ENCODE measurements around the gene SPON1.

The SPON1 gene

GRCh38 chr11:14202251-14203196 lies 240.0 kb downstream of the SPON1 start:
- DNase-seq: no peak

- DNase-seq: no peak
These were observed 240.8 kb downstream of the SPON1 start for GRCh38 chr11:14203321-14203720.

- DNase-seq: no peak
These were observed 250.5 kb downstream of the SPON1 start for GRCh38 chr11:14212986-14213385.

GRCh38 chr11:14218728-14219127 lies 256.2 kb downstream of the SPON1 start:
- no peak for DNase-seq

DNA sequence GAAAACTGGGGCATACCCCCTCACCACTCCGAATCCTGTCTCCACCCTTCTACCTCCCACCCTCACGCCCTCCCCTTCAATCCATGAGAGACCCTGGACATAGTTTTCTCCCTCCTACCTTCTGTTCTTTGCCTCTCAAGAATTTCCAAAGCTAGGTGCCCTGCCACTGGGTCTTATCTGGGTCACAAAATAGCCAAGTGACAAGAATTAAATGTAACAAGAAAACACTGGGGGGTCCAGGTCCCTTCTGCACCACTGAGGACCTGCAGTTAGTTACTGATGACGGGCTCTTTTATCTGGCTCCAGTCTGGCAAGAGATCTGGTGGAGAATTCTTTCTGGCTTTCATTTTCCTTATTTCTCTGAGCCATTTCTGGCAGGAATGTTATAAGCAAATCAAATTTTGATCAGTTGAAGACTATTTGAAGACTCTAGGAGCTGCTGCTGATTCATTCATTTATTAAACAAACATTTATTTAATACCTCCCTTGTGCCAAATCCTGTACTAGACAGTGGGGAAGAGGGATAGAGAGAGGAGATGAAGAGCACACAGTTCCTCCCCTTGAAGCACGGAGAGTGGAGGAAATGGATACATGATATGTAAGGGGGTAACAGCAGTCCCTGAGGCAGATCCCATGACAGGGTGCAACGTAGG lies 261.2 kb downstream of the SPON1 start:
- no peak for DNase-seq

DNA sequence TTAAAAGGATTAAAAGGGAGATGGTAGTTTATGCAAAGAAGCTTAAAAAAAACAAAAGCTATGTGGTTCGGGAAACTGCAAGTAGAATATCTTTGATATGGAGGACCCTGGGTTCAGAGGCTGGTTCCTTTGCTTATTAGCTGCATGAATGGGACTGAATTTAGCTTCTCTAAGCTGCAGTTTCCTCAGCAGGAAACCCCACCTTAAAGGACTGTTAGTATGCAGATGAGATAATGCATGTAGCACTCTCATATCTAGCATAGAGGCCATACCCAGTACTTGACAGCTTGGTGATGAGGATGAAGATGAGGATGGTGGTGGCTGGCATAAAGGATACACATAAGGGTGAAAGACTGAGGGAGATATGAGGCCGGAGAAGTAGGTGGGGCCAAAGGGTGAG lies 261.9 kb downstream of the SPON1 start:
- DNase-seq: no peak

DNA sequence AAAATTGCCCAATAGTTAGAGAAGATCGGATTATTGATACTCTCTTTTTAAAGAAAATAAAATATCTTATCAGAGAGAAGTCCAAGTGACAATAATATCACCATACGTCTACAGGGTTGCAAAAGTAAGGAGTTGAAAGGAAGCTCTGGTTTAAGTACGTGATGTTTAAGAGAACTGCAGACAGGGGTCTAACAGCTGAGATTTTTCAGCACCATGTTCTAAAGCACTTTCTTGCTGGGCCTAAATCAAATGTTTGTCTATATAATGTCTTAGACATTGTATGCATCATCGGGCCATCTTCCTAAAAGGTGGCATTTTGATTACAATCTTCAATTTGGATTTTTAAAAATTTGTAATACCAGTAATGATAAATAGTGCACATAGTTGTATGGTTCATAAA lies 263.1 kb downstream of the SPON1 start:
- DNase-seq: no peak

DNA sequence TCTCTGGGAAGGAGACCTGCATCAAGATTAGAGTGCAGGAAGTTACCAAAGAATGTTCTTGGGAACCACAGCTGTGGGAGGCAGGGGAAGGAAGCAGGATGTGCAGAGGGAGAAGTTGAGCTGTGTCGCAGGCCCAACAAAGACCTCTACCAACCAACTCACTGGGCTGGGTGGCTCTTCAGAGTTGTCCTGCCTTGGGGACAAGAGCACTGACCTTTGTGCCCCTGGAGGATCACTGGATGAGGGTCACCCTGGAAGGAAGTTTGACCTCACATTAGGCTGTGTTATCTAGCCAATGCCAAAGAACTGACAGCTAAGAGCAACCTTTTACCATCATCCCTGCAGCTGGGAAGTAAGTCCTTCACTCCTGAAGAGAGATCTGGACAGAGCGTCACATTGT lies 265.8 kb downstream of the SPON1 start:
- no peak for DNase-seq

GRCh38 chr11:14229472-14229871 lies 266.9 kb downstream of the SPON1 start:
- no peak for DNase-seq

- no peak for DNase-seq
These were observed 267.9 kb downstream of the SPON1 start for GRCh38 chr11:14230407-14230806.

- DNase-seq: no peak
These were observed 270.1 kb downstream of the SPON1 start for GRCh38 chr11:14232652-14233051.

DNA sequence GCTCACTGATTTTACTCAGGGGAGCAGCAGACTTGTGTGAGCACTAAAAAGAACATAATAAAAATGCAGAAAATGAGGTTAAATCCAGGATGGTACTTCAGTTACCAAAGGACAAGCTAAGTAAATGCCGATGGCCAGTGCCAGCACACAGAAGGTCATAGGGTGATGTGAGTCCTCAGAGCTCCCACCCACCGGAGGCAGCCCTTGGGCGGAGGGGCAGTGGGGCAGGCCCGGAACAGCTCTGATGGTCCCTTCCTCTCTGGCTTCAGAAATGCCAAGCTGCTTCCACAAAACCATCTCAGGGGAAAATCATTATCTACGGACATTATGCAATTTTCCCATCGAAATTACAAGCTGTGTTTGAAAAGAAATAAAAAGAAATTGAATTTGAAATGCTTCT lies 271.9 kb downstream of the SPON1 start:
- DNase-seq: no peak

DNA sequence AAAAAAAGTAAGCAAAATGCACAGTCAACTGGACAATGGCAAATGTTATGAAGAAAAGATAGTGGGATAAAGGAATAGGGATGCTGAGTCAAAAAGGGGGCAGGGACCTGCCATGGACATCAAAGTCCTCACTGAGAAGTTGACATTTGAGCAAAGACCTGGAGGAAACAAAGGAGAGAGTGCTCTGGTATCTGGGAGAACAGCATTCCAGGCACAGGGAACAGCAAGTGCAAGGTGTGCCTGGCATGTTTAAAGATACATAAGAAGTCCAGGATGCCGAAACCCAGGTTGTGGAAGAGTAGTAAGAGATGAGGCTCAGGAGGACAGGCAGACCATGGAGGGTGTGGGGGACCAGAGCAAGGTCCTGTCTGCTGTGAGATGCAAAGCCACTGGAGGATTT lies 273.2 kb downstream of the SPON1 start:
- no peak for DNase-seq

GRCh38 chr11:14237444-14237961 lies 275.0 kb downstream of the SPON1 start:
- no peak for DNase-seq

- DNase-seq: no peak
These were observed 277.7 kb downstream of the SPON1 start for GRCh38 chr11:14240221-14240620.

DNA sequence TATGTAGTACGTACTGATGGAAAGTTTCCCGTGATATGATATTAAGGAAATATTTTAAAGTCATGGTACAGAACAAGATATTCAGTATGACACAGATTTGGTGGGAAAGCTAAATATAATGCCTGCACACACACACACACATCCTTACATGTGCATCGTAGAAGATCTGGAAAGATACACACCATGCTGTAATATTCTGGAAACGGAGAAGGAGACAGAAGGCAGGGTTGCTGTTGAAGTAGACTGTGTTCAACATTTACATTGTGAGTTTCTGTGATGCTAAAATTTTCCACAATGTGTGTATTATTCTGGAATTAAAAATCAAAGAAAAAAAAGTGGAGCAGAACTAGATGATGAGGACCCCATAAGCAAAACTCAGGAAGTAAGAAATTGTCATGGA lies 278.4 kb downstream of the SPON1 start:
- no peak for DNase-seq

DNA sequence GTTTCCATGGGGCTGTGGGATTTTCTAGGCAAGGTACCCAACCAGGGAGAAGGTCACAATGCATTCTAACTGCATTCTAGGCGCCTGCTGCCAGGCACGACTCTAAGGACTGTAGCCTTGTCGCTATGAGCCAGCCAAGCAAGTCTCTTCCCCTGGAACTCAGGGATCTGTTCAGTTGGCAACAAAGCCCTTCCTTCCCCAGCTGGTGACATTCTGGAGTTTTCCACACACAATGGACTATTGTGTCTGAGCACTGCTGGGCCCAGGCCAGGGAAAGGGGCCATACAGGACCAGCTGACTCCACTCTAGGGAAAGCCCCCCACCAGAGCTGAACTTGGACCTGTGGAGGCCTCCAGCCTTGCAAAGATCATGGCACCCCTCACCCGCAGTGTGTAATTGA lies 279.7 kb downstream of the SPON1 start:
- no peak for DNase-seq

DNA sequence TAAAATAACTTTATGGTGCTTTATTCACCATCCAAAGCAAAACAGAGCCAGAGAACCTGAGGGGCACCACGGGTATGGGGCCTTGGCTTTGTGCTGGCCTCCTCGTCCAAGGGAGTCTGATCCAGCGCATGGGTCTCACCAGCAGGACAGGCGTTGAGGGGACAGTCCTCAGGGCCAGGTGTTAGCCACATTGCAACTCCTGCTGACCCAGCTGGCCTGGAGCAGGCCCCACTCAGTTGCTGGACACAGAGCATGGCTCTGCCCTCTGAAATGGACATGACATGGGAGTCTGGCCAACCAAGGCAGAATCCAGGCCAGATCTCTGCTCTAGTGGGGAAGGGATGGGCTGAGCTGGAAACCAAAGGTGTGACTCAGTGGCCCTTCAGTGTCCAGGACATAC lies 280.2 kb downstream of the SPON1 start:
- DNase-seq: no peak

- no peak for DNase-seq
These were observed 282.4 kb downstream of the SPON1 start for GRCh38 chr11:14244926-14245325.

- no peak for DNase-seq
These were observed 282.9 kb downstream of the SPON1 start for GRCh38 chr11:14245444-14245843.

DNA sequence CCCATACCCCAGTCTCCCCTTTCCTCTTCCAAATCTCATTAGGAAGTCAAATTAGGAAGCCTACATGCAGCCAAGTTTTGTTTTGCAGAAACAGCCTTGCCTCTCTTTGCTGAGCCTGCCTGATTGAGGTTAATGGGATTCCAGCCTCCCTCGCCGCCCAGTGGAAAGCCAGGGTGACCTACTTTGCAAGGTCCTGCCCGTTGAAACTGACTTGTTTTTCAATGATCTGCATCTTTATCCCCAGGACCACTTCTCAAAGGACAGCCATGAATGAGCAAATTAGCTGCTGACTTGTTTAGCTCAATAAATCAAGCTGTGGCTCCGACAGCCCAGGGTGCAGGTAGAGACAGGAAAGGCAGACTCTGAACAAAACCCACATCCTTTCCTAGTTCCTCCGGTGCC lies 286.1 kb downstream of the SPON1 start:
- no peak for DNase-seq

GRCh38 chr11:14249121-14249963 lies 286.8 kb downstream of the SPON1 start:
- peak; percentile 52 for DNase-seq

DNA sequence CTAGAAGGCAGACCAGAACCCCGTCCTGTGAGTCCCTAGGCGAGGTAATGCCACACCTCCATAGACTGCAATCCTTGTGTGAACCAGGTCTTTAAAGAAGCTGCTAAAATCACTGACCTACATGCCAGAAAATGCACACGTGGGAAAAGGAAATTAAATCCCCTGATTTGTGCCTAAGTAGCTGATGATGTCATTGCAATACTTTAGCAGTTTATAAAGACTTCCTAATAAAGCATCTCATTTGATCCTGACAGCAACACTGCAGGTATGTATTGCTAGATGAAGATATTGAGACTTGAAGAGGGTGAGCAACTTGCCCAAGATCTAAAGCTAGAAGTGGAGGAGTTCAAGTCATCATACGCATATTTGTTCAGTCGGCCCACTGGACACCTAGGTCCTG lies 289.2 kb downstream of the SPON1 start:
- no peak for DNase-seq
